ENCODE data around the gene EDAR.

EDAR gene

GRCh38 chr2:109006971-109007370 lies 18.0 kb upstream of the EDAR start:
- no peak overlapping the region for H3K4me3 ChIP-seq (ENCODE audit: low read depth, low read length)
- DNase-seq (ENCODE audit: low read depth) = no peak

GRCh38 chr2:109005686-109006204 lies 16.7 kb upstream of the EDAR start:
- no peak overlapping the region for H3K4me3 ChIP-seq (ENCODE audit: low read depth, low read length)
- DNase-seq (ENCODE audit: low read depth) = no peak

GRCh38 chr2:109001201-109001600 lies 12.2 kb upstream of the EDAR start:
- no peak for DNase-seq (ENCODE audit: low read depth)
- H3K4me3 ChIP-seq (ENCODE audit: low read depth, low read length) = no peak overlapping the region

- no peak for DNase-seq (ENCODE audit: low read depth)
- no peak overlapping the region for H3K4me3 ChIP-seq (ENCODE audit: low read depth, low read length)
Observed at GRCh38 chr2:109000738-109001137, 11.7 kb upstream of the EDAR start.

- DNase-seq (ENCODE audit: low read depth) = no peak
- H3K4me3 ChIP-seq (ENCODE audit: low read depth, low read length) = no peak overlapping the region
Observed at GRCh38 chr2:108998911-108999310, 9.9 kb upstream of the EDAR start.

GRCh38 chr2:108994178-108994577 lies 5.2 kb upstream of the EDAR start:
- no peak for DNase-seq (ENCODE audit: low read depth)
- no peak overlapping the region for H3K4me3 ChIP-seq (ENCODE audit: low read depth, low read length)

- no peak for DNase-seq (ENCODE audit: low read depth)
- H3K4me3 ChIP-seq (ENCODE audit: low read depth, low read length) = no peak overlapping the region
Observed at GRCh38 chr2:108993095-108993937, 4.3 kb upstream of the EDAR start.

GRCh38 chr2:108988076-108988795 lies 784 bp downstream of the EDAR start:
- no peak overlapping the region for H3K4me3 ChIP-seq (ENCODE audit: low read depth, low read length)
- no peak for DNase-seq (ENCODE audit: low read depth)

GRCh38 chr2:108986916-108987510 lies 2.0 kb downstream of the EDAR start:
- DNase-seq (ENCODE audit: low read depth) = no peak
- no peak overlapping the region for H3K4me3 ChIP-seq (ENCODE audit: low read depth, low read length)

- DNase-seq (ENCODE audit: low read depth) = no peak
- no peak overlapping the region for H3K4me3 ChIP-seq (ENCODE audit: low read depth, low read length)
Observed at GRCh38 chr2:108983610-108984009, 5.4 kb downstream of the EDAR start.

GRCh38 chr2:108983061-108983460 lies 6.0 kb downstream of the EDAR start:
- H3K4me3 ChIP-seq (ENCODE audit: low read depth, low read length) = no peak overlapping the region
- DNase-seq (ENCODE audit: low read depth) = no peak

- DNase-seq (ENCODE audit: low read depth) = no peak
- no peak overlapping the region for H3K4me3 ChIP-seq (ENCODE audit: low read depth, low read length)
Observed at GRCh38 chr2:108982259-108982679, 6.8 kb downstream of the EDAR start.

- no peak for DNase-seq (ENCODE audit: low read depth)
- H3K4me3 ChIP-seq (ENCODE audit: low read depth, low read length) = no peak overlapping the region
Observed at GRCh38 chr2:108981846-108982245, 7.2 kb downstream of the EDAR start.

GRCh38 chr2:108980076-108980475 lies 8.9 kb downstream of the EDAR start:
- H3K4me3 ChIP-seq (ENCODE audit: low read depth, low read length) = no peak overlapping the region
- no peak for DNase-seq (ENCODE audit: low read depth)

- DNase-seq (ENCODE audit: low read depth) = no peak
- H3K4me3 ChIP-seq (ENCODE audit: low read depth, low read length) = no peak overlapping the region
Observed at GRCh38 chr2:108979461-108979860, 9.6 kb downstream of the EDAR start.

- DNase-seq (ENCODE audit: low read depth) = no peak
- no peak overlapping the region for H3K4me3 ChIP-seq (ENCODE audit: low read depth, low read length)
Observed at GRCh38 chr2:108978709-108979111, 10.3 kb downstream of the EDAR start.

GRCh38 chr2:108975613-108976435 lies 13.2 kb downstream of the EDAR start:
- H3K4me3 ChIP-seq (ENCODE audit: low read depth, low read length) = no peak overlapping the region
- DNase-seq (ENCODE audit: low read depth) = no peak

- DNase-seq (ENCODE audit: low read depth) = no peak
Observed at GRCh38 chr2:108974674-108975073, 14.3 kb downstream of the EDAR start.

GRCh38 chr2:108972663-108973062 lies 16.4 kb downstream of the EDAR start:
- DNase-seq (ENCODE audit: low read depth) = no peak
- H3K4me3 ChIP-seq (ENCODE audit: low read depth, low read length) = no peak overlapping the region

More at GRCh38 chr2:108974674-108975073, 14.3 kb downstream of the EDAR start:
- no peak overlapping the region for H3K4me3 ChIP-seq (ENCODE audit: low read depth, low read length)

Data from skeletal muscle cell (primary cell).